Neuronal stem cell (in vitro differentiated cells): Measurements from ENCODE around the gene SAYSD1.

ENCODE experiments used
- DNase-seq: peaks from one replicate; pipeline ENCODE4 v3.0.0-alpha.2; 2013; ENCODE audit warnings: low spot score
- H2AFZ ChIP-seq: one replicate; pipeline ENCODE4 v1.6.1; 2013; ENCODE audit warnings: mild to moderate bottlenecking, low read length, inconsistent platforms
- H2AK5ac ChIP-seq: 2 replicates; pipeline ENCODE4 v1.6.1; 2013; ENCODE audit warnings: low read depth, mild to moderate bottlenecking, inconsistent platforms, low read length, moderate library complexity, mixed read lengths
- H2BK120ac ChIP-seq: 2 replicates; pipeline ENCODE4 v1.6.1; 2013; ENCODE audit warnings: low read depth, mild to moderate bottlenecking, inconsistent platforms, low read length, moderate library complexity, mixed read lengths
- H2BK12ac ChIP-seq: one replicate; pipeline ENCODE4 v1.6.1; 2013; ENCODE audit warnings: low read length, inconsistent platforms
- H2BK15ac ChIP-seq: 2 replicates; pipeline ENCODE4 v1.6.1; 2013; ENCODE audit warnings: mild to moderate bottlenecking, low read length, inconsistent platforms, mixed read lengths
- H2BK5ac ChIP-seq: one replicate; pipeline ENCODE4 v1.6.1; 2013; ENCODE audit warnings: inconsistent platforms, mild to moderate bottlenecking, low read length, moderate library complexity
- H3K14ac ChIP-seq: one replicate; pipeline ENCODE4 v1.6.1; 2013; ENCODE audit warnings: low read length, inconsistent platforms
- H3K18ac ChIP-seq: 2 replicates; pipeline ENCODE4 v1.6.1; 2013; ENCODE audit warnings: low read length, inconsistent platforms
- H3K23ac ChIP-seq: 2 replicates; pipeline ENCODE4 v1.6.1; 2013; ENCODE audit warnings: low read depth, mild to moderate bottlenecking, mixed read lengths, low read length, inconsistent platforms; ENCODE audit not compliant: poor library complexity
- H3K27ac ChIP-seq: replicated peaks from 3 replicates; pipeline ENCODE4 v1.5.1; 2013; ENCODE audit warnings: low read length, inconsistent platforms
- H3K27me3 ChIP-seq, 3 experiments: 2 replicates each; pipeline ENCODE4 v1.6.1; 2013; ENCODE audit warnings: low read length in 3 of 3, mild to moderate bottlenecking in 2 of 3, inconsistent platforms in 1 of 3, low read depth in 1 of 3, mixed read lengths in 1 of 3, moderate library complexity in 1 of 3; ENCODE audit not compliant: control insufficient read depth in 3 of 3, insufficient read depth in 3 of 3
- H3K36me3 ChIP-seq, 2 donors: replicated peaks in 1 of 2; 2 replicates each; pipeline ENCODE4 v1.6.1; 2013; ENCODE audit warnings: low read length in 2 of 2; ENCODE audit not compliant: control insufficient read depth in 2 of 2, insufficient read depth in 2 of 2
- H3K4ac ChIP-seq: 2 replicates; pipeline ENCODE4 v1.6.1; 2013; ENCODE audit warnings: inconsistent platforms, mild to moderate bottlenecking, low read length, moderate library complexity
- H3K4me1 ChIP-seq, 2 donors: 1 replicate in 1 of 2; 2 replicates in 1 of 2; pipeline ENCODE4 v1.6.1; 2013; ENCODE audit warnings: low read length in 2 of 2, low read depth in 1 of 2; ENCODE audit not compliant: control insufficient read depth in 2 of 2, insufficient read depth in 1 of 2
- H3K4me2 ChIP-seq: one replicate; pipeline ENCODE4 v1.6.1; 2013; ENCODE audit warnings: mild to moderate bottlenecking, low read length, inconsistent platforms; ENCODE audit not compliant: insufficient read depth, poor library complexity, severe bottlenecking
- H3K4me3 ChIP-seq, 2 donors: 2 replicates each; pipeline ENCODE4 v1.5.1; 2013; ENCODE audit warnings: low read length in 2 of 2, mild to moderate bottlenecking in 2 of 2, inconsistent platforms in 1 of 2, moderate library complexity in 1 of 2
- H3K79me1 ChIP-seq: one replicate; pipeline ENCODE4 v1.6.1; 2013; ENCODE audit warnings: low read depth, mild to moderate bottlenecking, inconsistent platforms, low read length, moderate library complexity
- H3K9ac ChIP-seq: one replicate; pipeline ENCODE4 v1.6.1; 2013; ENCODE audit warnings: mild to moderate bottlenecking, low read depth, low read length, inconsistent platforms; ENCODE audit not compliant: poor library complexity
- H3K9me3 ChIP-seq, 2 donors: replicated peaks in 1 of 2; 2 replicates each; pipeline versions ENCODE3 to v1.6.1; 2013; ENCODE audit warnings: low read length in 2 of 2, mild to moderate bottlenecking in 2 of 2, inconsistent platforms in 1 of 2, low read depth in 1 of 2, mixed read lengths in 1 of 2, moderate library complexity in 1 of 2; ENCODE audit not compliant: control insufficient read depth in 2 of 2, insufficient read depth in 1 of 2
- H4K8ac ChIP-seq: one replicate; pipeline ENCODE4 v1.6.1; 2013; ENCODE audit warnings: low read depth, mild to moderate bottlenecking, inconsistent platforms, low read length, moderate library complexity
- H4K91ac ChIP-seq: one replicate; pipeline ENCODE4 v1.6.1; 2013; ENCODE audit warnings: low read length, low read depth, mild to moderate bottlenecking, inconsistent platforms; ENCODE audit not compliant: poor library complexity
- WGBS, 2 donors: extraction: QIAGEN DNeasy Blood & Tissue Kit; methylation state at CpG; one replicate each; pipeline ENCODE4 v1.1.7; 2013; ENCODE audit warnings: missing lambda C conversion rate in 2 of 2, mixed read lengths in 1 of 2; ENCODE audit not compliant: insufficient read length in 2 of 2, insufficient replicate concordance in 1 of 2; ENCODE audit errors: extremely low coverage in 2 of 2; 5-methylcytosine and 5-hydroxymethylcytosine counted together

Gene SAYSD1

GRCh38 chr6:39153766-39154397 is 38.9 kb upstream of the SAYSD1 start:
- Histone ChIP-seq H2BK120ac (no peak overlapping the region), H3K9me3 (no peaks in the 10 kb centered on the region), H3K79me1 (no peaks in the 10 kb centered on the region), H2BK15ac (no peak overlapping the region), H2BK5ac (no peak overlapping the region), H3K4me2 (no peak overlapping the region), H4K8ac (no peak overlapping the region), H3K27ac (no peak overlapping the region), H3K36me3 (no peaks in the 10 kb centered on the region), H3K4me1 (no peaks in the 10 kb centered on the region), H3K23ac (no peak overlapping the region), H3K27me3 (peaks cover 0 to 17% (median 0%) of the 10 kb centered on the region in 3 experiments), H2AFZ (no peak overlapping the region), H2BK12ac (no peak overlapping the region), H3K4ac (no peak overlapping the region), H2AK5ac (no peak overlapping the region), H3K9ac (no peak overlapping the region), H4K91ac (no peak overlapping the region), H3K4me3 (no peak overlapping the region), H3K14ac (no peak overlapping the region), H3K18ac (no peak overlapping the region)
- no peak for DNase-seq
- WGBS, 2 donors: no CpG with 5 or more reads among the region's 6 CpGs

- Histone ChIP-seq H4K8ac (no peak overlapping the region), H3K4me1 (no peaks in the 10 kb centered on the region), H3K9ac (no peak overlapping the region), H3K27ac (no peak overlapping the region), H3K18ac (no peak overlapping the region), H3K4me3 (no peak overlapping the region), H2AFZ (no peak overlapping the region), H2BK12ac (no peak overlapping the region), H2BK15ac (no peak overlapping the region), H3K9me3 (no peaks in the 10 kb centered on the region), H3K79me1 (no peaks in the 10 kb centered on the region), H3K27me3 (peaks cover 0 to 29% (median 0%) of the 10 kb centered on the region in 3 experiments), H3K4ac (no peak overlapping the region), H3K23ac (no peak overlapping the region), H3K4me2 (no peak overlapping the region), H3K14ac (no peak overlapping the region), H2BK5ac (no peak overlapping the region), H3K36me3 (no peaks in the 10 kb centered on the region), H2AK5ac (no peak overlapping the region), H4K91ac (no peak overlapping the region), H2BK120ac (no peak overlapping the region)
- no CpG with 5 or more reads among the region's 5 CpGs for WGBS, 2 donors
- no peak for DNase-seq
These were observed 37.3 kb upstream of the SAYSD1 start for GRCh38 chr6:39152262-39152661.

- H3K23ac ChIP-seq: no peak overlapping the region
- no peak overlapping the region for H3K4me2 ChIP-seq
- no peaks in the 10 kb centered on the region for H3K9me3 ChIP-seq
- no peaks in the 10 kb centered on the region for H3K4me1 ChIP-seq
- no peak overlapping the region for H2BK12ac ChIP-seq
- H3K27me3 ChIP-seq: peaks cover 0 to 36% (median 0%) of the 10 kb centered on the region in 3 experiments
- H3K4ac ChIP-seq: no peak overlapping the region
- WGBS, 2 donors: no CpG with 5 or more reads among the region's 3 CpGs
- DNase-seq: no peak
- no peak overlapping the region for H3K4me3 ChIP-seq
- H3K9ac ChIP-seq: no peak overlapping the region
- no peak overlapping the region for H4K8ac ChIP-seq
- H4K91ac ChIP-seq: no peak overlapping the region
- H2AK5ac ChIP-seq: no peak overlapping the region
- H2AFZ ChIP-seq: no peak overlapping the region
- no peak overlapping the region for H3K14ac ChIP-seq
- no peaks in the 10 kb centered on the region for H3K79me1 ChIP-seq
- H2BK120ac ChIP-seq: no peak overlapping the region
- H2BK5ac ChIP-seq: no peak overlapping the region
- no peak overlapping the region for H2BK15ac ChIP-seq
- no peak overlapping the region for H3K27ac ChIP-seq
- H3K36me3 ChIP-seq: no peaks in the 10 kb centered on the region
- no peak overlapping the region for H3K18ac ChIP-seq
These were observed 36.2 kb upstream of the SAYSD1 start for GRCh38 chr6:39151211-39151610.

- H4K91ac ChIP-seq: no peak overlapping the region
- no peak overlapping the region for H2BK120ac ChIP-seq
- H3K9me3 ChIP-seq: no peaks in the 10 kb centered on the region
- no peak overlapping the region for H3K4me3 ChIP-seq
- H3K18ac ChIP-seq: no peak overlapping the region
- H3K27ac ChIP-seq: no peak overlapping the region
- no peak for DNase-seq
- H3K4ac ChIP-seq: no peak overlapping the region
- H2AFZ ChIP-seq: no peak overlapping the region
- H3K14ac ChIP-seq: no peak overlapping the region
- peaks cover 0 to 24% (median 2%) of the 10 kb centered on the region in 3 experiments for H3K27me3 ChIP-seq
- H2AK5ac ChIP-seq: no peak overlapping the region
- H3K4me2 ChIP-seq: no peak overlapping the region
- H3K23ac ChIP-seq: no peak overlapping the region
- H4K8ac ChIP-seq: no peak overlapping the region
- H2BK15ac ChIP-seq: no peak overlapping the region
- no peaks in the 10 kb centered on the region for H3K36me3 ChIP-seq
- WGBS, 2 donors: no CpG with 5 or more reads among the region's 1 CpG
- H3K79me1 ChIP-seq: no peaks in the 10 kb centered on the region
- no peak overlapping the region for H2BK5ac ChIP-seq
- H2BK12ac ChIP-seq: no peak overlapping the region
- H3K4me1 ChIP-seq: no peaks in the 10 kb centered on the region
- no peak overlapping the region for H3K9ac ChIP-seq
These were observed 29.6 kb upstream of the SAYSD1 start for GRCh38 chr6:39144481-39145173.
